ENCODE data around the gene EGR2.

The EGR2 gene

GRCh38 chr10:62816331-62817120 is at the start of gene EGR2:
TSS of gene EGR2 (minus strand) at chr10:62816366. CDS start at chr10:62816029, 337 bp downstream.
- DNase-seq (ENCODE audit: low read depth in 1 of 2, low spot score in 1 of 2): peak; percentile 92 to 96

GRCh38 chr10:62862447-62862846 is 46.3 kb upstream of the EGR2 start:
- DNase-seq (ENCODE audit: low read depth in 1 of 2, low spot score in 1 of 2): no peak

GRCh38 chr10:62861507-62861906 is 45.3 kb upstream of the EGR2 start:
- no peak for DNase-seq (ENCODE audit: low read depth in 1 of 2, low spot score in 1 of 2)

- DNase-seq (ENCODE audit: low read depth in 1 of 2, low spot score in 1 of 2): no peak
Measured at GRCh38 chr10:62860946-62861345, 44.8 kb upstream of the EGR2 start.

DNA sequence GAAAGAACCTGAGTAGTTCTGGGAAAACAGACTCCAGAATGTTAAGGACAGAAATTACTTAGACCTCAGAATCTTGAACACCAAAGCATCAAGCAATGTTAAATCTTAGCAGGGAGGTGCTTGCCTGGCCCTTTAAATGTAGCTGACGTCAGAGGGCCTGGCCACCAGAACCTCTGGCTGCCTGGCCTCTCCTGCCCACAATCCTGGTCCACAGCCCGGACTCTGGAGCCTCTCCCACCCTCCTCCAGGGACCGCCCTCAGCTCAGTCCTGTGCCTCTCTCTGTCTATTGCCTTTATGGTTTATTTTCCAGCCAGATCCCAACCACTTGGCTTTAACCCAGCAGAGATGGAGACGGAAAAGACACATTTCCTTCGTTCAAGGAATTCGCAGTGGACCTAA is 42.2 kb upstream of the EGR2 start:
- no peak for DNase-seq (ENCODE audit: low read depth in 1 of 2, low spot score in 1 of 2)

- no peak for DNase-seq (ENCODE audit: low read depth in 1 of 2, low spot score in 1 of 2)
Measured at GRCh38 chr10:62856021-62856420, 39.9 kb upstream of the EGR2 start.

DNA sequence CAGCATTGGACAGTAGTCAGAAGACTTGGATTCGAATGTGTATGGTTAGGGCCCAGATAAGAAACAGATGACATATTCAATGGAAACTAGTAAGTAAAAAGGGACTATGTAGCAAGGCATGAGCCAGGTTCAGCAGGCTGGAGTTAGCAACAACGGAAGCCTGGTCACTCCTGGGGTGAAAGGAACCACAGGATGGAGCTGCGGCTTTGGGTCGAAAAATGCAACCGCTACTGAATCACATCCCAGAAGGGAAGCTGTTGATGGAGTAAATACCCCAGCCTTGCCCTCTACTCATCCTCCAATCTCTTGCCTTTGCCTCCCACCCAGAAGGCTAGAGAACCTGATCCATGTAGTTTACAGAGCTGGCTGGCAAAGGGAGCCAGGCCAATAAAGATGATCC is 37.5 kb upstream of the EGR2 start:
- DNase-seq (ENCODE audit: low read depth in 1 of 2, low spot score in 1 of 2): no peak

GRCh38 chr10:62852961-62853702 is 37.0 kb upstream of the EGR2 start:
- peak in 1 of 2 donors; percentile 35 for DNase-seq (ENCODE audit: low read depth in 1 of 2, low spot score in 1 of 2)

DNA sequence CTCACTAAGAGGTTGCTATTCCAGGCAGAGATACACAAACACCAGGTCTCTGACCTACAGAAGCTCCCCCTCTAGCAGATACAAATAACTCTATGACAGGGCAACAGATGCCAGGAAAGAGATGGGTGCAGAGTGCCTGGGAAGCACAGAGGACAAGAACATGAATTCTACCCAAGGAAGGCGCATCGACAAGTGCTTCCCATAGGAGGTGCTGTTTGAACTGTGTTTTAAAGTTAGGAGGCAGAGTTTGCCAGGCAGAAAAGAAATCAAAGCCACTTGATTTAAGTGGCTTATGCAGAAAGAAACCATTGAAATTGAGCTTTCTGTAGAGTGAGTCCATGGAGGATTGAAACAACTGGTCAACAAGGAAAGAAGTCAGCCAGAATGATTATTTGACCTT is 35.3 kb upstream of the EGR2 start:
- no peak for DNase-seq (ENCODE audit: low read depth in 1 of 2, low spot score in 1 of 2)

GRCh38 chr10:62850646-62851045 is 34.5 kb upstream of the EGR2 start:
- no peak for DNase-seq (ENCODE audit: low read depth in 1 of 2, low spot score in 1 of 2)

DNA sequence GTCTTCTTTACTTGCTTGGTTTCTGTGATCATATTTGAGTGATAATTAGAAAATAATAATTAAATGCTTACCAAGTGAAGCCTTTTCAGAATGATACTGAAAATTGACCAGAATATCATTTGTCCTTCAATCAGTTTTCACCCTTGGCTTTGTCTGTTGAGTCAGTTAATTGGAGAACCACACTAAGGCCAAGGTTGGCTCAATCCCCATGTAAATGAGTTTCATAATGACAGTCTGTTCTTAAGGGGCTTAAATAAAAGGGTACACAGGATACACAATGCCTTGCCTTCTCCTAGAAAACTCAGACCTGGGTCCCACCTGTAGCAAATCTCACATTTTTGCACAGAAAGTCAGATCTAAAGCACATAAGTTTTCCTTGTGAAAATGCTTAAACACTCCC is 31.3 kb upstream of the EGR2 start:
- no peak for DNase-seq (ENCODE audit: low read depth in 1 of 2, low spot score in 1 of 2)

GRCh38 chr10:62844280-62845011 is 28.3 kb upstream of the EGR2 start:
- no peak for DNase-seq (ENCODE audit: low read depth in 1 of 2, low spot score in 1 of 2)

DNA sequence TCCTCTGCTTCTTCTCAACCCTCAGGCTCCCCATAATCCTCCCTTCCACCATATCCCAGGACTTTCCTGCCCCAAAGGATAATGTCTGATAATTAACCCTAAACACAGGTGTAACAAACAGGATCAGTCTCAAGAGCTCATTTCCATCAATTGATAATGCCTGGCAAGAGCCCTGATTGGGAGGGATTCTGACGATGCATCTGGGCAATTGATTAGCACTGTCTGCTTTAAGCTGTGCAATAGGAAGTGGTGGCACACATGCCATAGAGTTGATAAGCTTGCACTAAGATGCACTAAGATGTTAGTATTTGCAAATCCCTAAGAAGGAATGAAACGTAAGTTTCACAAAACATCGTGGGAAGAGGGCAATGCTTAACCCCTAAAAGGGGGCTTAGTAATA is 27.4 kb upstream of the EGR2 start:
- DNase-seq (ENCODE audit: low read depth in 1 of 2, low spot score in 1 of 2): no peak

DNA sequence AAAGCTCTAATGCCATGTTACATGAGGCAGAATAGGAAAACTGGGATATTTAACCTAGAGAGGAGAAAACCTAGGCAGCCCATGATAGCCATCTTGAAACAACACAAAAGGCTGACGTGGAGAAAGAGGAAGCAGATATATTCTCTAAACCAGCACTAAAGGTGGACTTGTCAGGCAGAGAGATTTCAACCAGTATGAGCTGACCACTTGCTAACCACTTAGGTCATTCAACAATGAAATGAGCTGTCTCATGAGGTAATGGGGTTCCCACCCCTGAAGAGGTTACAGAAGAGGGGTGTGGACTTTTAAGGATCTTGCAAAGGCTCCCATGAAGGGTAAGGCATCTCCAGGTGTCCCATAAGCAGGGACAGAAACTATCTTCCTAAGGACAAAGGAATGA is 26.8 kb upstream of the EGR2 start:
- DNase-seq (ENCODE audit: low read depth in 1 of 2, low spot score in 1 of 2): no peak

- DNase-seq (ENCODE audit: low read depth in 1 of 2, low spot score in 1 of 2): no peak
Measured at GRCh38 chr10:62839590-62839989, 23.4 kb upstream of the EGR2 start.

DNA sequence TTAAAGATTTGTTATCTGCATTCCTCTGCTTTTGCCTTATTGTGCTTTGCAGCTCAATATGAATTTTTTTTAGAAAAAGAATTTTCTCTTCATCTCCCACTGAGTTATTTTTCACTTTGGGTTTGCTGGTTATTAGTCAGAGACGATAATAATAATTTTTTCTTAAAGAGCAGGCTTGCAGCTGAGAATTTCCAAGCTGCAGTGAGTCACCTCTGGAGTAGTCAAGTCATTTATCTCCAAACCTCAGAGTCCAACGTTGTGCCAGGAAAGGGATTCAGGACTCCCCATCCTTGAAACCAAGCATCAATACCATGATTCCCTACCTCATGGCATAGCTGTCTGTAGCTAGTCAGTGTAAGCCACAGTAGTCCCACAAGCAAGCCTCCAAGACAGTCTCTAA is 15.2 kb upstream of the EGR2 start:
- no peak for DNase-seq (ENCODE audit: low read depth in 1 of 2, low spot score in 1 of 2)

- no peak for DNase-seq (ENCODE audit: low read depth in 1 of 2, low spot score in 1 of 2)
Measured at GRCh38 chr10:62830679-62831078, 14.5 kb upstream of the EGR2 start.

DNA sequence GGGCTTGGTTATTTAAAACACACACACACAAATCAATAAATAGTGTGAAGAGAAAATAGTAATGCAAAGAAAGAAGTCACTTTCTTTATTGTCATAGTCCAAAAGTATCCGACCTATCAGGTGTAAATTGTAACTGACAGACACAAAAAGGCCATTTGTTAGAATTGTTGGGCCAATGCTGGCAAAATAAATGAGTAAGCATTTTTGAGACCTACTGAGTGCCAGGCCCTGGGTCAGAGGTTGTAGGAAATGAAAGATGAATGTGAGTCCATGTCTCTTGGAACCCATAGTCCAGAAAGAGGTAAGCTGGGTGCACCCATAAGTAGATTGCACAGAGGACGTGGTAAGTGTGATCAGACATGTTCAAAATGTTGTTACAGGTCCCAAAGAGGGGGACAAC is 13.5 kb upstream of the EGR2 start:
- DNase-seq (ENCODE audit: low read depth in 1 of 2, low spot score in 1 of 2): no peak

- DNase-seq (ENCODE audit: low read depth in 1 of 2, low spot score in 1 of 2): no peak
Measured at GRCh38 chr10:62826273-62826672, 10.1 kb upstream of the EGR2 start.

- no peak for DNase-seq (ENCODE audit: low read depth in 1 of 2, low spot score in 1 of 2)
Measured at GRCh38 chr10:62820586-62820985, 4.4 kb upstream of the EGR2 start.

DNA sequence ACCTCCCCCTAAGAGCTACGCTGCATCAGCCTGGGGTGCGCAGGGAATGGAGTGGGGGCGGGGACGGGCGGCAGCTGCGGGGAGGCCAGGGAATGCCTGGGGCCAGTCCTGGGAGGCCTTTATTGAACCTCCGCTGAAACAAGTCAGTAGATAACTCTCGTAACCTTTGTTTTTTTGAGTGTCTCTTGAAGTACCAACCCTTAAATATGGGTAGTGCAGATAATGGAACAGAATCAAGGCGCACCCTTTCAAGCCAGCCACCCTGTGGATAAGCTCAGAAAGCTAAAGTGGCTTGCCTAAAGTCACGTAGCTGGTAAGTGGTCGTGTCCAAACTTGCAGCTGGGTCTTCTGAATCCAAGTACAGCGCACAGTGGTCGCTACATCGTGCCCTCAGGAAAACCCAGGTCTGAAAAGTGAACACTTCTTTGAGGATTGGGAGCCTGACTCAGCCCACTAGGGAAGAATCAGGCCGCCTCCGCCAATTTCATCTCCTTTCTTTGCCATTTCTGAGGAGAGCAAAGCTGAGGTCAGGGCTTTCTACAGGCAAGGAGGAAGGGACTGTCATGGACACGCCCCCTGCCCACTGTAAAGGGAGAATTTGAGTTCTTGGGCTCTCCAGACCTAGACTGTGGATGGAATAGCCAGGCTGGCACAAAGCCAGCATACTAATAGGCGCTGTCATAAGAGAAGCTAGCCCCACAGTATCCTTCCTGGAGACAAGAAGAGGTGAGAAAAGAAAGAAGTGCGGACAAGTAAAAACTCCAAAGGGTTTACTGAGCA is 3.2 kb upstream of the EGR2 start:
- peak in 1 of 2 donors; percentile 4 for DNase-seq (ENCODE audit: low read depth in 1 of 2, low spot score in 1 of 2)

Measured in activated CD4-positive, alpha-beta T cell treated with anti-CD3 and anti-CD28 coated beads, Interleukin-2, amount 50 U/mL, for 24 hours (primary cell).